ENCODE results near the gene OR4F15. TPM values are rescaled to one million over a fixed set of nuclear protein-coding genes. Genes with fewer than 3 reads are reported as not detected.

The OR4F15 gene, protein sequence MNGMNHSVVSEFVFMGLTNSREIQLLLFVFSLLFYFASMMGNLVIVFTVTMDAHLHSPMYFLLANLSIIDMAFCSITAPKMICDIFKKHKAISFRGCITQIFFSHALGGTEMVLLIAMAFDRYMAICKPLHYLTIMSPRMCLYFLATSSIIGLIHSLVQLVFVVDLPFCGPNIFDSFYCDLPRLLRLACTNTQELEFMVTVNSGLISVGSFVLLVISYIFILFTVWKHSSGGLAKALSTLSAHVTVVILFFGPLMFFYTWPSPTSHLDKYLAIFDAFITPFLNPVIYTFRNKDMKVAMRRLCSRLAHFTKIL
- not detected in 2 replicates for total RNA-seq

DNA sequence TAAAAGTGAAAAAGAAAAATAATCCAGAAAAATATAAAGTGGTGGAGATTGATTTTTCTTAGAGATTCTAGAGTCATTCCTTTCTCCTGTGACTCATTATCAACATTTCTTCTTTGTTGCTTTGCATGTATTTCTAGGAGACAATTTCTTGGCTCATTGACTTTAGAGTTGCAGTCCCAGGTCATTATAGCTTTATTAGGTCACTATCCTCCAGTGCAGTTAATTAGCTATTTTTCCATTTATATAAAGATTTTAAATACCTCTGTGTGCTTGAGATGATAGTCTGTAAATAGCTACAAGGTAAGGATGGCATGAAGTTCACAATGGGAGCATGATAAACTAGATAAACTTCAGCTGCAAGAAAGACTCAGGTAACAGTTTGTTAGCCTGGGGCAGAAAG is at the start of gene OR4F15:
Gene OR4F15, plus strand, starts transcription at position 301 of the 400 bp plus-strand sequence. CDS start 5,985 bp downstream, outside the sequence.

GRCh38 chr15:101803209-101803608 is 8.8 kb upstream of the OR4F15 start, which contains the start of gene OR4F6:
Gene OR4F6, plus strand, starts transcription at chr15:101803509. Its CDS starts 2,211 bp downstream, at chr15:101805720.

Other genes starting within 250 kb of the OR4F15 start
- 46.5 and 77.6 TPM in 2 replicates for gene TM2D3, start 159.8 kb upstream of the OR4F15 start, total RNA-seq
- 11.2 and 11.4 TPM in 2 replicates for gene TARS3, start 87.7 kb upstream of the OR4F15 start, total RNA-seq
- not detected in 2 replicates for gene OR4F6, start 8.7 kb upstream of the OR4F15 start, total RNA-seq

All from bronchial smooth muscle cell (primary cell).